Epithelial cell of esophagus (primary cell): ENCODE results near the gene FUCA1.
"Not testable (repeated sequence)": the region's sequence is repeated elsewhere in the genome, so short reads cannot be mapped to it uniquely, and the experiment has no call there.

Experiments
- DNase-seq: peaks from one replicate; pipeline ENCODE4 v3.0.0; 2010; ENCODE audit warnings: low read depth
- H3K4me3 ChIP-seq: 2 replicates; pipeline ENCODE4 v1.5.1; 2011; ENCODE audit warnings: mild to moderate bottlenecking, low read length, control low read depth
- CTCF ChIP-seq: IDR thresholded peaks from 2 replicates; pipeline ENCODE4 v1.5.1; 2011; ENCODE audit warnings: low read depth, mild to moderate bottlenecking, low read length, control low read depth, inconsistent platforms; ENCODE audit not compliant: insufficient read depth; ENCODE audit errors: missing control alignments

FUCA1 gene

GRCh38 chr1:23809751-23810171 is 58.3 kb downstream of the FUCA1 start:
- peak; percentile 75 for DNase-seq
- H3K4me3 ChIP-seq: no peak overlapping the region
- TF ChIP-seq CTCF: peak; percentile 84

- no peak overlapping the region for H3K4me3 ChIP-seq
- DNase-seq: no peak
- TF ChIP-seq CTCF: no peak
Observed at GRCh38 chr1:23807453-23807852, 60.6 kb downstream of the FUCA1 start.

- TF ChIP-seq CTCF: no peak
- H3K4me3 ChIP-seq: no peak overlapping the region
- DNase-seq: no peak
Observed at GRCh38 chr1:23806280-23806679, 61.8 kb downstream of the FUCA1 start.

GRCh38 chr1:23805025-23805424 is 63.1 kb downstream of the FUCA1 start:
- DNase-seq: no peak
- H3K4me3 ChIP-seq: no peak overlapping the region
- TF ChIP-seq CTCF: no peak

- DNase-seq: no peak
- TF ChIP-seq CTCF: no peak
- H3K4me3 ChIP-seq: no peak overlapping the region
Observed at GRCh38 chr1:23804183-23804835, 63.8 kb downstream of the FUCA1 start.

GRCh38 chr1:23803674-23804073 is 64.4 kb downstream of the FUCA1 start:
- DNase-seq: no peak
- no peak for TF ChIP-seq CTCF
- H3K4me3 ChIP-seq: no peak overlapping the region

- H3K4me3 ChIP-seq, DNase-seq: not testable (repeated sequence)
Observed at GRCh38 chr1:23802809-23803342, 65.2 kb downstream of the FUCA1 start.
